ENCODE measurements around the gene B9D2.

DNA sequence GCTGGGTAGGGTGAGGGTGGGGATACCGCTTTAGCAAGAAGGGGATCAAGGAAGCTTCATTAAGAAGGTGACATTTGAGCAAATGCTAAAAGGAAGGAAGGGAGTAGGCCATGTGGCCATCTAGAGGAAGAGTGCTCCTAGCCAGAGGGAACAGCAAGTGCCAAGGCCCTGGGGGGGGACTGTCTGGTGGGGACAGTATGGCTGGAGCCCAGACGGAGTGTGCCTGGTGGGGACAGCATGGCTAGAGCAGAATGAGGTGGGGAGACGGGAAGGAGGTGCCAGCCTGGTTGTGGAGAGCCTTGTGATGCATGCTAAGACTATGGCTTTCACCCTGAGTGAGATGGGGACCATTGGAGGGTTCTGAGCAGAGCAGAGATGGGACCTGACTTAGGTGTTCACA lies 8.1 kb downstream of the B9D2 start:
- TF ChIP-seq, protein P1, sequence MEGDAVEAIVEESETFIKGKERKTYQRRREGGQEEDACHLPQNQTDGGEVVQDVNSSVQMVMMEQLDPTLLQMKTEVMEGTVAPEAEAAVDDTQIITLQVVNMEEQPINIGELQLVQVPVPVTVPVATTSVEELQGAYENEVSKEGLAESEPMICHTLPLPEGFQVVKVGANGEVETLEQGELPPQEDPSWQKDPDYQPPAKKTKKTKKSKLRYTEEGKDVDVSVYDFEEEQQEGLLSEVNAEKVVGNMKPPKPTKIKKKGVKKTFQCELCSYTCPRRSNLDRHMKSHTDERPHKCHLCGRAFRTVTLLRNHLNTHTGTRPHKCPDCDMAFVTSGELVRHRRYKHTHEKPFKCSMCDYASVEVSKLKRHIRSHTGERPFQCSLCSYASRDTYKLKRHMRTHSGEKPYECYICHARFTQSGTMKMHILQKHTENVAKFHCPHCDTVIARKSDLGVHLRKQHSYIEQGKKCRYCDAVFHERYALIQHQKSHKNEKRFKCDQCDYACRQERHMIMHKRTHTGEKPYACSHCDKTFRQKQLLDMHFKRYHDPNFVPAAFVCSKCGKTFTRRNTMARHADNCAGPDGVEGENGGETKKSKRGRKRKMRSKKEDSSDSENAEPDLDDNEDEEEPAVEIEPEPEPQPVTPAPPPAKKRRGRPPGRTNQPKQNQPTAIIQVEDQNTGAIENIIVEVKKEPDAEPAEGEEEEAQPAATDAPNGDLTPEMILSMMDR (IDR thresholded peaks at IDR 0.05) = no peak
- TF ChIP-seq POLR2A (IDR thresholded peaks at IDR 0.05) (no peak), POLR2AphosphoS5 (IDR thresholded peaks at IDR 0.05) (no peak)

Measured in breast epithelium (tissue), 3 donors.